ENCODE measurements around the gene FAM184B.

FAM184B gene

DNA sequence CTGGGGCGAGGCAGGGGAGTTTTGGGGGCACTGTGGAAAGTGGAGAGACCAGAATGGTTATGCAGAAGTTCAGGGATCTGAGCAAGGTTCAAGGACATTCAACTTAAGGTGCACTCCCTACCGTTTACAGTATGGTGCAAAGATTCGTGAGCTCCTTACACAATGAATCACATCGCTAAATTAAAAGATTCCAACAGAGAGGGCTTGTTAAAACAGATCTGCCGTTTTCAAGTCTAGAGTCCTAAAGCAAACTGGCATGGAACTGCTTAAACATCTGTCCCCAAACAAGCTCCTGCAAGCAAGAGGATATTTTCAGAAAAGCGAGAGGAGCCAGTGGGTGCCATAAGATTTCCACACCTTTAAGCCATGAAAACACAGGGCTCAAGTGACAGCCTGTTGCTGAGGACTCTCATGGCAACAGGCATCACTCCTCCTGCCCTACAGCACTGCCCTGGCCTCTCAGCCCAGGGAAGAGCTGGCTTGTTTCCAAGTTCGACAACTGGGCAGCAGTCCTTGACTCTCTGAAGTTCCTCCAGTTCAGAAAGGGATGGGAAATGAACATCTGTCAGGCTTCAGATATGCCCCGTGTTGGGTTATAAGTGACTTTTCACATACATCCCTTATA is 10.0 kb downstream of the FAM184B start:
- no peak for DNase-seq

DNA sequence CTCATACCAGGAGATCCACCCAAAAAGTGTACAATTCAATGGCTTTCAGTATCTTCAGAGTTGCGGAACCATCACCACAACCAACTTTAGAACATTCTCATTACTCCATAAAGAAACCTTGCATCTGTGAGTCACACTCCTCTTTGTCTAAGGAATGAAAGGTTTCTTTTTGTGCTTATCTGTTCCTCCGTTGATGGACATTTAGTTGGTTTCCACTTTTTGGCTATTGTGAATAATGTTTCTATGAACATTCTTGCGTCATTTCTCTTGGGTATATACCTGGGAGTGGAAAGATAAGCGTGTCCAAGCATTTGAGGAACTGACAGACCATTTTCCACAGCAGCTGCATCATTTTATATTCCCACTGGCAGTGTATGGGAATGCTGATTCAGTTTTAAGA is 10.6 kb downstream of the FAM184B start:
- DNase-seq = no peak

DNA sequence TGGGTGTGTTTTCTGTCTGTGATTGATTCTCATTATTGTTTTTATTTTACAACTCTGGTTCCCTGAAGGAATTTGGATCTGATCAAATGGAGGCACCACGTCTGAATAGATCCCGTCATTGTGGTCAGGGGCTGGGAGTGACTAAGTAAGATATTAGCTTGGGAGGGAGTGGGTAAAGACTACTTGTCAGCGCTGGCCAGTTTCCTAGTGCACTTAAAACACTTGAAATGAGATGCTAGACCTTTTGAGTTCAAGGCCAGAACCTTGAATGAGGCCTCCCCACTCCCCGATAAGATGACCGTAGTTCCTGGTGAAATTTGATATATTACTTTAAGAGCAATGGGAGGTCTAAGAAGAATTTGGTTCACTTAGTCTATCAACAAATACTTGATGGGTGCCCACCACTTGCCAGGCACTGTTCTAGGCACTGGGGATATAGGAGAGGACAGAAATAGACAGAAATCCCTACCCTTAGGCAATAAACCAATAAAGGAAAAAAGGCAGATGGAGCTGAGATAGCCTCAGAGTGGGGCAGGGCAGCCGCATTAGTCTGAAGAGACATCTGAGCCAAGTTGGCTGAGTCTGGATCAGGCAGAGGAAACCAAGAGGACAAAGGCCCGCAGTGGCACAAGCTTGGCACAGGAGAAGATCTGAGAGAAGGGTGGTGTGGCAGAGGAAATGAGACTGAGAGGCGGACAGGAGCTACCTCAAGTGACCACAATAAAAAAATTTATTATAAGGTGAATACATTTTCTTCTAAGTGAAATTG is 11.8 kb downstream of the FAM184B start:
- DNase-seq = no peak

DNA sequence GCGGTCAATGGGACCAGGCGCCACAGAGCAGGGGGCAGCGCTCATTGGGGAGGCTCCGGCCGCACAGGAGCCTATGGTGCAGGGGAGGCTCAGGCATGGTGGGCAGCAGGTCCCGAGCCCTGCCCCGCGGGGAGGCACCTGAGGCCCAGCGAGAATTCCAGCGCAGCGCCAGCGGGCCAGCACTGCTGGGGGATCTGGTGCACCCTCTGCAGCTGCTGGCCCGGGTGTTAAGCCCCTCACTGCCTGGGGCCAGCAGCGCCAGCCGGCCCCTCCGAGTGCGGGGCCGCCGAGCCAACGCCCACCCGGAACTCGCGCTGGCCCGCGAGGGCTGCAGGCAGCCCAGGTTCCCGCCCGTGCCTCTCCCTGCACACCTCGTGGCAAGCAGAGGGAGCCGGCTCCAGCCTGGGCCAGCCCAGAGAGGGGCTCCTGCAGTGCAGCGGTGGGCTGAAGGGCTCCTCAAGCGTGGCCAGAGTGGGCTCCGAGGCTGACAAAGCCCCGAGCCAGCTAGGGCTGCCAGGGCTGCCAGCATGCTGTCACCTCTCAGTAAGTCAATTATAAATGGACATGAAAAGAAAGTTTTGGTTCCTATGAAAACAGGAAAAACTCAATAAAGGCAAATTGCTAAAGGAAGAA is 14.5 kb downstream of the FAM184B start:
- DNase-seq = no peak

DNA sequence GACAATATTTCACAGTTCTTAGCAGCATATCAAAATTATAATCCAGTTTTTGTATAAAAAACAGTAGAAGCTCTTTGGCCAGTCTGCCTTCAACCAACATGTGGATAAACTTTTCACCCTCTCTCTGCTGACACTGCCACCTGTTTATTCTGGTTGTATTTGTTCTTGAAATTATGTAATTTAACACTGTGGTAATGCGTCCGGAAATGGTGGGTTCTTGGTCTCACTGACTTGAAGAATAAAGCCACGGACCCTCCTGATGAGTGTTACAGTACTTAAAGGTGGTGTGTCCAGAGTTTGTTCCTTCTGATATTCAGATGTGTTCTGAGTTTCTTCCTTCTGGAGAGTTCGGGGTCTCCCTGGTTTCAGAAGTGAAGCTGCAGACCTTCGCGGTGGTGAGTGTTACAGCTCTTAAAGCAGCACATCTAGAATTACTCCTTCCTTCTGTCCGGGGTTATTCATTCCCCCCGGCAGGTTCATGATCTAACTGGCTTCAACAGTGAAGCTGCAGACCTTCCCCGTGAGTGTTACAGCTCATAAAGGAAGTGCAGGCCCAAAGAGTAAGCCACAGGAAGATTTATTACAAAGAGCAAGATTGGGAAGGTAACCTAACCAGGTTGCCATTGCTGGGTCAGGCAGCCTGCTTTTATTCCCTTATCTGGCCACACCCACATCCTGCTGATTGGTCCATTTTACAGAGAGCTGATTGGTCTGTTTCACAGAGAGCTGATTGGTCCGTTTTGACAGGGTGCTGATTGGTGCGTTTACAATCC is 15.7 kb downstream of the FAM184B start:
- no peak for DNase-seq

DNA sequence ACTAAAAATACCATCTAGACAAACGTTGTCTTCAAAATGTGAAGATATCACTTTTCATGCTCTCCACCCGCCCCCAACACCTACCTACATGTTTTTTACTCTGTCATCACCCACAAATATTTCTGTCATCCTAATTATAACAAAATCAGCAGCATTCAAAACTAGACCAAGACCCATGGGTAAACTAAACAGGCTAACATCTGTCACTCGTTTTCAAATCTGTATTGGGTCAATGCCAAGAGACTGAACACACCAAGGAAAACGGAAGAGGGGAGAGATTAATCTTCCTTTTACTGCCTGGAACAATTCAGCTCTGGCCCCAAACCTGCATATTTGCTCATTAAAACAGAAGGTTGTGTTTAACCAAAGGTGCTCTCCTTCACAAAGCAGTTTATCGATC is 17.5 kb downstream of the FAM184B start:
- DNase-seq = no peak

DNA sequence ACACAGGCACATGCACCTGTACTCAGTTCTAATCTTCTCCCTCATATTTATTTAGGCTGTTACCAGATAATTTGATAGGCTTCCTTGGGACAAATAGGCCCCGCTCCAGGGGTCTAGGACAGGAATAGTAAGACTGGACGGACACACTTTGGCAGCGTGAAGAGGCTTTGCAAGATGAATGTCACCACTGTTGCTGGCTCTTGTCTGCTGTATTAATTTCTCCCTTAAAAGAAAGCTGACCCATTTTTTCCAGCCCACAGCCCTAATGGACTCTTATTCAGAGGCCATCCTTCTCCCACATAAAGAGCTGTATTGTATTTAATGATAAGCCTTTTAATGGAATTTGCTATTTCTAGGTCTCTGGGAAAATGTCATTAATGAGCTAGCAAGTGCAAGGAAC is 18.0 kb downstream of the FAM184B start:
- no peak for DNase-seq

DNA sequence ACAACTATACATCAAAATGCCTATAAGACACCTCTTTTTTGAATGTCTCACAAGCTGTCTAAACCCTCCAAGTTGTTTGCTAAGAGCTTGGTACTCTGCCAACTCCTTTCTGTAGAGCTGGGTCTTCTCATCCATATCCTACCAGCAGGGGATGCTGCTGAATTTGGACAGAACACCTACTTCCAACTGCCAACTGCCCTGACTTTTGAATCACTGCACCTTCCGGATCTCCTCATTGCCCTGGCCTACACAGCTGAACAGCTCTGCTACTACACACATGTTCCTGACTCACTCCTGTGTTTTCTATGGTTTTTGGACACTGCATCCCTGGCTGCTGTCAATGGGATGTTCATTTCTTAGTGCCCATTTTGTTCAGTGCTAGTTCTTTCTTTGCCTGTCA is 18.7 kb downstream of the FAM184B start:
- no peak for DNase-seq

DNA sequence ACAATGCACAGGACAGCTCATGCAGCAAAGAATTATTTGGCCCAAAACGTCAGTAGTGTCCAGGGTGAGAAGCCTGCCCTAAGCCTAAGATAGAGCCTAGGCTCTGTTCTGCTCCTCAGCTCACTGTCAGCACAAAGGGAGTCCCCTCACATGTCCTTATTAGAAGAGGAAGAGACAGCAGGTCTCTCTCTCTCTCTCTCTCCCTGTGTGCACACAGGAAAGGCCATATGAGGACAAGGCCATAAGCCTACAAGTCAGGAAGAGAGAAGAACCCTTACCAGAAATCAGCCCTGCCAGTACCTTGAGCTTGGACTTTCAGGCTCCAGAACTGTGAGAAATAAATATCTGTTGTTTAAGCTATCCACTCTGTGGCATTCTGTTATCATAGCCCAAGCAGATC is 20.4 kb downstream of the FAM184B start:
- no peak for DNase-seq

DNA sequence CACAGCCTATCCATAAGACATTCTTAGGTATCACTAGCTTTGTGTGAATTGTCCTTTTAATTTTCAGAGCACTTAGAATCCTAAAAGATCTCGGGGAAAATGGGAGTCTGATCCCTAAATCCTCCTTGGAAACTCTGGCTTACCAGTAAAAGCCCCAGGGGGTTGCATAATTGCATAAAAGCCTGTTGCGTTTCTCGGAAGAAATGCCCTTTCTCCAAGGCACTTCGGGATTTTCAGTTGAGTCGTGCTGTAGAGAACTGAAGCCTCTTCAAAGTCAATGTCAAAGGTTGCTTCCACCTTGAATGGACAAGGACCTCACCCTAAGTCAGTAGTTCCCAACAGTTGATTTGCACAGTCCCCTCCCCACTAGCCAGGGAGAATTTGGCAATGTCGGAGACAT is 20.8 kb downstream of the FAM184B start:
- no peak for DNase-seq

DNA sequence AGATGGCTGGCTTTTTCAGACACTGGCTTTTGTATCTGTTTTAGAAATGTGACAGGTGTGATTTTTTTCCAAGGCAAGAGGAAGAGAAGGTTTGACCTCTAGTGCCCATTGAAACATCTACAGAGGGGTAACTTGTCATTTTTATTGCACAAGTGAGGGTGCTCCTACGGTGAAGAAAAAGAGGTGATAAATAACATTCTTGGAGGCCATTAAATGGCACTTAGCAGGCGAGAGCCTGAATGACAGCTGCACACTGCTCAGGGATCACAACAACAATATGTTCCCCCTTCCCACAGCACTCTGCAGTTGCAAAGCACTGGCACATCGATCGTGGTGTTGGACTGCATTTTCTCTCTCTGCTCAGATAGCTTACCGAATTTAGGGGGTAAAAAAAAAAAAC is 22.9 kb downstream of the FAM184B start:
- no peak for DNase-seq

DNA sequence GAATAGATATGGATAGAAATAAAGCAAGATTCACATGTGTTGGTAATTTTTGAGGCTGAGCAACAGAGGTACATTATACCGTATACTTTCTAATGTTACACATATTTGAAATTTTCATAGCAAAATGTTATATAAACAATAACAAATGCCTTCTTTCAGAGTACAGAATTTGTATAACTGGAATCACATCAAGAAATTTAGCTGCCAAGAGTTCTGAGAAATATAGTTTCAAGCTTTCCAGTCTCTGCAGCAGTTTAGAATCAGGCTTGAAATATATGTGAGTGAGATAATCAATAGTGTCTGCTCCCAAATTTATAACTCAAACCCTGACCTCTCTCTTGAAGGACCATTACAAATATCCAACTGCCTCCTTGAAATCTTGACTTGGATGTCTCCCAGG is 23.8 kb downstream of the FAM184B start:
- no peak for DNase-seq

DNA sequence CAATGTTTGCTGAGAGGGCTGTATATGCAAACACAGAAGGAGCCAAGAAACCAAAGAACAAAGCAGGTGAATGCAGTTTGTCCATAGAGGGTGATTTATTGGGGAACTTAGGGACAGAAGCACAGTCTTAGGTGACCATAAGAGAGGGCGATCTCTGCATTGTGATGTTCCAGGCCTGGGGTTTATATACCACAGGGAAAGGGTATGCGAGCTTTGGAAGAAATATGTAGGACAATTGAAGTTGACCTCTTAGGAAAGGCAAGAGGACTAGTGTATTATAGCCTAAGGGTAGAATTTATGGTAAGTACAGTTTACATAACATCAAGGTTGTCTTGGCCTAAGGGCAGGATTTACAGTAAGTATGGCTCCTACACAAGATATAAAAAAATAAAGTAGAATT is 27.8 kb downstream of the FAM184B start:
- no peak for DNase-seq

DNA sequence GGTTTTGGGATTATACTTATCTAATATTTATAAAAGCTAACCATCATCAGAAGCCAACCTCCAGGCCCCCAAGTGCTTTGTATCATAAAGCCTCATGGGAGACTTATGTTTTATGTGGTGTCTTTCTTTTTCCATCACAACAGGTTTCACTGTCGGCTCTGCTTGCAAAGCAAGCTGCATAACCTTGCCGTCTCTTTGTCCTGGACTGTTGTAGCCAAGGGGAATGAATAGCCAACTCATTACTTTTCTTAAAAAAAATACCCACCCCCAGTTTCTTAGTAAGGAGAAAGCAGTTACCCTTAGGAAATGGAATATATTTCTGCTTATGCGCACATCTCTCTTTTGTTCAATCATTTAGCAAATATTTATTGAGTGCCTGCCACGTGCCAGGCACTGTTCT is 40.7 kb downstream of the FAM184B start:
- DNase-seq = no peak

DNA sequence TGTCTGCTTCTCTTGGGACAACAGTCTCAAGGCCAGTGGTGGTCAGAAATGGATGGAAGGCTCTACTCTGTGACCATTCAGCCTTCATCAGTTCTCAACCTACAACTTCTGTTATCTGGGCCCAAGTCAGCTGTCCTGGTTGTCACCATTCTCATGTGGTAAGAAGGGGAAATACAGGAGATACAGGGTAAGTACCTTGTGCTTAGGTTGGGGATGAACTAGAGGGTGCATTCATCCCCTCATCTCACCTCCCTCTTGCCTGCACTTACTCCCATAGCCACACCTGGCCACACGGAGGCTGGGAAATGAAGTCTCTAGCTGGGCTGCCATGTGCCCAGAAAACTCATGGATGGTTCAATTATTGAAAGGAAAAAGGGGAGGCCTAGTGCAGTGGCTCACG is 44.9 kb downstream of the FAM184B start:
- no peak for DNase-seq

DNA sequence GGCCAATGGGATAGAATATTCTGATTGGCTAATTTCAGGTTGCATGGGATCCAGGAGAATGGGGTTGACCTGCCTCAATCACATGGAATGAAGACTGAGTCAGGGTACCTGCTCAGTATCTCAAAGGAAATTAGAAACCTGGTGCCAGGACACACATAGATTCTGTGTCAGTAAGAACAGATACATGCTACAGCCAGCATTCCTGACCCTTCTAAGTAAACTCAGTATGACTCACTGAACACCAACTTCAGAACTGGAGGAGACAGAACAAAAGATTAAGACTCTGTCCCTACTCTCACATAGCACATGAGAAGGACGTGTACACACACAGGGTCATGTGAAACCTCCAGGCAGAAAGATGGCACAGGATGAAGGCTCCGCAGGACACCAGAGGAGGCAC is 54.5 kb downstream of the FAM184B start:
- no peak for DNase-seq

DNA sequence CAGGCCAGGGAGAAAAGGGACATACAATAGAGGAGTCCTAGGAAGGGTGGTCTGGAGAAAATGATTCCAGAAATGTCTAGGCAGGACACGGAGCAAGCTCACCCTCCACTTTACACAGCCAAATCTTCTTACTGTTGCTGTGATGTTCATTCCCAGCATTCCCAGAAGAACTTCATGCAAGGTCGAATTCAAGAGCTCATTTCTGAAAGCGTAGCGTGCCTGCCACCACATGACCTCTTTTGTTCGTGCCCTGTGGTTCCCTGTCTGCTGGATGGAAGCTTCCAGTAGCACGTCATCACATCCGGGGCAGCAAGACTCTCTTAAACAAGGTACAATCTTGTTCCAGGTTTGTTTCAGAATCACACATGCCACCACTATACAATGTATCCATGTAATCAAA is 57.8 kb downstream of the FAM184B start:
- DNase-seq = no peak

DNA sequence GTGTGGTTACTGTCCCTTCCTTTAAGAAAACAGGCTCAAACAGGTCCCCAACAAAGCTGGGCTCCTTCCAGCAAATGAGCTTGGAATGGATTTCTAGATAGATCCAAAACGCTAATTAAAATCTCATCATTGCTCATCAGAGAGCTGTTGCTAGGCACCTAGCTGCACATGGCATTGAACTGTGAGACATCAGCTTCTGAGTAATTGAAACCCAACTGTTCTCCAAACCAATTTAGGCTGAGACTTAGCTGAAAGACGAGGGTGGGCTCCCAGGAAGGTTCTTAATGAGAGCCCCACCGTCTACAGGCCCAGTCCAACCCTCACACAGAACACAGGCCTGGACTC is 59.1 kb downstream of the FAM184B start:
- no peak for DNase-seq

DNA sequence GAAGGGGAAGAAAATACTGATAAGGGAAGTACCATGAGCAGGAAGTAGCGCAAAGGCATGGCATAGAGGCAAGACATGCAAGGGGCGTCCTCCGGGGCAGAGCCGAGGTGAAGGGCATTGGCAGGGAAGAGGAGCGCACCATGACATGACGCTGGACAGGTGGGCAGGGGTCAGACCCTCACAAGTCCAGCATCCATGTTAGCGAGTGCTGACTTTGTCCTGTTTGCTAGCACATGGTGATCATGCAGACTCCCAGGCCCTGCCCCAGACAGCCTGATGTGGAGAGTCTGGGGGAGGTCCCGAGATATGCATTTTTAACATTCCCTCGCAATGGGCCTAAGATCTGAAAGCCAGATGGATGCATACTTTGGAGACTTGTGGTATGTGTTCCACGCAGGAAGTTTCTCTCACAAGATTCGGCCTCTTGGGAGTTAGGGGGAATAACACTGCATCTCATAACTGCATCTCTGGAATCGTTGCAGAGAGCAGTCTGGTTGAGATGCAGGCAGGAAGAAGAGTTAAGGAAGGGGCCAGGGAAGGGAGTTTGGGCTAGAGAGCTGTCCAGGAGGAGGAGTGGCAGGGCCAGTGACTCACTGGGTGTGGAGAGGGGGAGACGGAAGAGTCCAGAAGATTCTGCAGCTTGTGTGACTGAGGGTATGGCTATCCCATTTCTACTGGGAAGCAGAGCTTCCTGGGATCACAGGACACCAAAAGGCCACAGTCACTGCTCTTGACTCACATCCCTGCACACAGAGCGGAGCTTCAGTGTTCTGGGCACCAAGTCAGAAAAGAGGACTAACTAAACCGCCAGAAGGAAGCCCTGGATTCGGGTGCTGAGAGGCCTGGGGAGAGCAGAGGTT is 59.7 kb downstream of the FAM184B start:
- DNase-seq = peak; percentile 87

DNA sequence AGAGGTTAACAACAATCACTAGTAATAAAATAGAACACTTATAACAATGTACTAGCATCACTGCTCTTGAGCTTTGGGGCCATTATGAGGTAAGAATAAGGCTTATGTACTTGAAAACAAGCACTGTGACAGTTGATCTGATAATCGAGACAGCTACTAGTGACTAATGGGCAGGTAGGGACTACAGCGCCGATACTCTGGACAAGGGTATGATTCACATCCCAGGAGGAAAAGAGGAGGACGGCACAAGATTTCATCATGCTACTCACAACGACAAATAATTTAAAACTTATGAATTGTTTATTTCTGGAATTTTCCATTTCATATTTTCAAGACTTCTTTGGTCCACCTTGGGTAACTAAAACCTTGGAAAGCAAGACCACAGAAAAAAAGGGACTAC is 62.3 kb downstream of the FAM184B start:
- no peak for DNase-seq

DNA sequence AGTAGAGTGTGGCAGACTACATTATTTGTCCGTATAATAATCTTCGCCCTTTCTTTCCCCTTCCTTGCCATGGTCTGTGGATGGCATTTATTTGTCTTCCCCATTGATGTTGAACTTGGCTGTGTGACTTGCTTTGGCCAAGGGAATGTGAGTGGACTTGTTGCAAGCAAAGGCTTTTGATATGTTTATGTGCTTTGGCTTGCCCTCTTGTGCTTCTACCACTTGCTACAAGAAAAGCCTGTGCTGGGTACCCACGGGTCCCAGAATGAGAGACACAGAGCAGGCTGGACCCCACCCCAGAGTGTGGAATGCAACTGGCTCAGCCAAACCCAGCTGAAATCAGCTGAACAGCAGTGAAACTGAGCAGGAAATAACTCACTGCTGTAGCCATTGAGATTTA is 63.0 kb downstream of the FAM184B start:
- no peak for DNase-seq

DNA sequence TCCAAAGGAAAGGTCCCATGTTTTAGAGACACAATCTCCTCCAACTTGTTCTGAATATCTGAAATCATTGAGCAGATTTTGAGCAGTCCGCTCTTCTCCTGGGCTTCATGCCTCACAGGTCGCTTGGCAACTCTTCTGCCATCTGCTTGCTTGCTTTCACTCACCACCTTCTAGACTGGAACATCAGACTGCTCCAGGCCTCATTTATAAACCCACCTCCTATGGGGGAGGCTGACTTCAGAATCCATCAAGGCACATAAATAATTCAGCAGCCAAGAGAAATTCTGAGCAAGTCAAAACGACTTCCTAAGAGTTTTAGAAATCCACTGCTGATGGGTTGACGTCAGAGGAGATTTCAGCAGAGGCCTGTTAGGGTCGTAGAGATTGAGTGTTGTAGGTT is 64.1 kb downstream of the FAM184B start:
- no peak for DNase-seq

DNA sequence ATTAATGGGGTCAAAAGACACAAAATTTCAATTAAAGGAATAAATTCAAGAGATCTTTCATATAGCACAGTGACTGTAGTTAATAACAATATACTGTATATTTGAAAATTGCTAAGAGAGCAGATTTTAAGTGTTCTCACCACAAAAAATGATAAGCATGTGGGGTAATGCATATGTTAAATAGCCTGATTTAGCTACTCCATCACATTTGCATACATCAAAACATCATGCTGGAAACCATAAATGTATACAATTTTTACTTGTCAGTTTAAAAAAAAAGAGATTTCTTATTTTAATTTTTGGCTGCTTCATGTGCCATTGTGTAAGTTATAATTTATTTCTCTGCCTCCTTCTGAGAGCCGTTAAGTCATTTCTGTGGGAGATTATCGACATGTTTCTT is 65.9 kb downstream of the FAM184B start:
- no peak for DNase-seq

Measured in fibroblast of skin of right quadriceps (primary cell).